ENCODE data around the gene CLDN6.
A peak's percentile ranks its signal among the peaks of the same experiment; 100 is the strongest.
"Not testable (repeated sequence)": the region's sequence is repeated elsewhere in the genome, so short reads cannot be mapped to it uniquely, and the experiment has no call there.

CLDN6 gene, protein sequence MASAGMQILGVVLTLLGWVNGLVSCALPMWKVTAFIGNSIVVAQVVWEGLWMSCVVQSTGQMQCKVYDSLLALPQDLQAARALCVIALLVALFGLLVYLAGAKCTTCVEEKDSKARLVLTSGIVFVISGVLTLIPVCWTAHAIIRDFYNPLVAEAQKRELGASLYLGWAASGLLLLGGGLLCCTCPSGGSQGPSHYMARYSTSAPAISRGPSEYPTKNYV

DNA sequence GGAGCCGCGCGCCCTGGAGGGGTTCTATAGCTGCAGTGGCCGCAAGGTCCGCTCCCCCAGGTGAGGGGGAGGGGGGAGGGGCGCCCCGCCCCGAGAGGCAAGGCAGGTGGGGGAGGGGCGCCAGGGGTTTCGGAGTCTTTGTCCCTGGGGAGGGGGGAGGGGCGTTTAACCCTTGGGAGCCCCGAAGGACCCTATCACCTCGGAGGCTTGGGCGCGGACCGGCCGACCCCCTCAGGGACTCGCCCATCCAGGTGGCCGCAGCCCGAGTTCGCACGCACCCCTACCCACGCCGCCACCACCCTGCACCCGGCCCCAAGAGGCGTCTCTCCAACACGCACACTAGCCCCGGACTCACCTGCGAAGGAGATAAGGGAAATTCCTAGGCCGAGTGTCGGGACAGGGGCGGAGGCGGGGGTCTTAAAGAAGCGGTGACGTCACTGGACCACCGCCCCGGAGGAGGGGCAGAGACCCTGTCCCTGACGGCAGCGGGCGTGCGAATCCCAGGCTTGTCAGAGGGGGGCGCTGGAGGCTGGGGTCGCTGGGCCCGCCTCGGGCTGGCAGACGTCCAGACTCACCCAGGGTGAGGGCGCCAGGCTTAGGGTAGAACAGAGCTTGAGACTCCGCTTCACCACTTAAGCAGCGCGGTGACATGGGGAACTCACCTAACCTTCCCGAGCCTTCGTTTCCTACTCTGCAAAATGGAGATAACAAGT is at the start of gene CLDN6:
Gene CLDN6, minus strand, starts transcription at position 390 of the 713 bp plus-strand sequence. CDS start 2,162 bp downstream, outside the sequence.
- no peak for DNase-seq

DNA sequence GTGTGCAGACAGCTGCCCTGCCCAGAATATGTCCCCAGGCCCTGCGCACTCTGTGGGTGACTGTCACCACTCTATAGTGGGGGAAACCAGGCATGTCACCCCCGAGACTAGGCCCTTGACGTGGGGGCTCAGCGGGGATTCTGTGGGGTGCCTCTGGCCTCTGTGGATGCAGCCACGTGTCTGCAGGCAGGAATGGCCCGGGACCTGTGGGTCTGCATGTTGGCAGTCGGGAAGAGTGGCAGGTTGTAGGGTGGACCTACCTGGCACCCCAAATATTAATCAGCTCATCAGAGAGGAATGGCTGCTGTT is 48.4 kb upstream of the CLDN6 start:
- no peak for DNase-seq

DNA sequence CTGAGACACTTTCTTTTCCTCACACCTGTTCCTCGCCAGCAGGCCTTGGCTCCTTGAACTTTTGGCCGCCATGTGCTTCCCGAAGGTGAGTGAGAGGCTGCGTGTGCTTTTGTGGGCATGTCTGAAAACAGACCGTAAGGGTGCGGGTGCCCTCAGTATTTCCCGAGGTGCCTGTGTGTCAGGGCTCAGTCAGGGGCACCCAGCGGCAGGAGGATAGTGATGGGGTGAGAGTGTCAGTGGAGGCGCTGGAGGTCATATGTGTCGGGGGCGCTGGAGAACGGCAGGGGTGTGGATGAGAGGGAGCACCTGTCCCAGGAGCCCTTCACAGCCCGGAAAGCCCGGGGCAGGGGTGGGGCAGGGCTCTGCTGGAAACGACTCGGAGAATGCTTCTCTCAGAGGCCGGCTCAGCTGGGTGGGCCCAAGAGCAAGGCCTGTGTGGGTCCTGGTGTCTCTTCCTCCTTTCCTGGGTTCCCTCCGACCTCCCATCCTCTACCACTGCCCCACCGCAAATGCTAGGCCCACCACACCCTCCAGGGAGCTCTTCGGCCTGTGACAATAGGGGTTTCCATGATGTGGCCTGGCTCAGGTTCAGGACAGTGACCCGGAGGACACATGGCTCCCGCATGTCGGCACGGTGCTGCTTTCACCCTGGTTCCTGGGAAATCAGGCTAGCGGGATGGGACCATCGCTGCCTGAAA is 47.9 kb upstream of the CLDN6 start:
- DNase-seq: no peak

DNA sequence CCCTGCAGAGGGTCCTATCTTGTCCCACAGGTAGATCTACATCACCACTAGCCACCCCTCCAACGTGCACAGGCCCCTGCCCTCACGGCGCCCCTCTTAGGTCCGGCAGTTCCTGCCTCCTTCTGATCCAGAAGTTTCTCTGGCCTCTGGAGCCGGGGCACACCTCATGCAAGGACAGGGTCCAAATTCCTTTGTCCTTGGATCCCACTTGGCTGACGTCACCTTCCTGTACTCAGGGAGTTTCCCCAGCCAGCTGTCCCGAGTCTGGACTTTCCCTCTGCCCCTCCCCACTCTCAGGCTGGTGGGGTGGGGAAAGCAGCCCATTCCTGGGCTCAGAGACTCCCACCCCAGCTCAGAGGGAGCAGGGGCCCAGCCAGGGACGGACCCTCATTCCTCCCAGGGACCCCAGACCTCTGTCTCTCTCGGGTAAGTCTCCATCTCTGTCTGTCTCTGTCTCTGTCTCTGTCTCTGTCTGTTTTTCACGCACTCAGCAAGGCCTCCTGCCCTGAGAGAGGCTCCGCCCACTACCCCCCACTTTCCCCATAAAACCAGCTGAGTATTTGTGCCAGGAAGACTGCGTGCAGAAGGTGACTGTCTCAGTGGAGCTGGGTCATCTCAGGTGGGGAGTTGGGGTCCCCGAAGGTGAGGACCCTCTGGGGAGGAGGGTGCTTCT is 47.2 kb upstream of the CLDN6 start, which contains the start of gene IL32:
Gene IL32, plus strand, starts transcription at position 572 of the 673 bp plus-strand sequence. CDS start 172 bp downstream, outside the sequence.
- DNase-seq: no peak

DNA sequence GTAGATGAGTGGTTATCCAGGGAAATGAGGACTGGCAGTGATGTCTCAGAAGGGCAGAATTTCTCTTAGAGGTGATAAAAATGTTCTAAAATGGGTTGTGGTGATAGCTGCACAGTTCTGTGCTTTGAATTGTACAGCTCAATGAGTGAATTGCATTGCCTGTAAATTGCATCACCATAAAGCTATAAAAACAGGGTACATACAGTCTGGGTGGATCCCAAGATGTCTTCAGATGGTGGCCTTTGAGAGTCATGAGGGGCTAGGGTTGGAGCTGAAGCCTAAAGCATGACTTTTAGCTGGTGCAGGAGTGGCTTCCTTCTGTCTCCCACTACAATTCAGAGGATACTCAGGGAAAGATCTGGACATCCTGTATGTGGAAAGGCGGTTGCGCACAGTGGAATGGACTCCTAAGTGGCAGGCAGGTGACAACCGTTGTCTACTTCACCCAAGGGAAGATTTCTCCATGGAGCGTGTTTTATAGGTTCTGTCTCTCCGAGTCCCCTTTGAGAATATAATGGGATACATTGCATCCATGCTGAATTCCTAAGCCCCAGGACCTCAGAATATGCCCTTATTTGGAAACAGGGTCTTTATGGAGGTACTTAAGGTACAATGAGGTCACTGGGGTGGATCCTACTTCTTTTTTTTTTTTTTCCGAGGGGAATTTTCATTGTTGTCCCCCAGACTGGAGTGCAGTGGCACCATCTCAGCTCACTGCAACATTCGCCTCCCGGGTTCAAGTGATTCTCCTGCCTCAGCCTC is 45.8 kb upstream of the CLDN6 start:
- no peak for DNase-seq

DNA sequence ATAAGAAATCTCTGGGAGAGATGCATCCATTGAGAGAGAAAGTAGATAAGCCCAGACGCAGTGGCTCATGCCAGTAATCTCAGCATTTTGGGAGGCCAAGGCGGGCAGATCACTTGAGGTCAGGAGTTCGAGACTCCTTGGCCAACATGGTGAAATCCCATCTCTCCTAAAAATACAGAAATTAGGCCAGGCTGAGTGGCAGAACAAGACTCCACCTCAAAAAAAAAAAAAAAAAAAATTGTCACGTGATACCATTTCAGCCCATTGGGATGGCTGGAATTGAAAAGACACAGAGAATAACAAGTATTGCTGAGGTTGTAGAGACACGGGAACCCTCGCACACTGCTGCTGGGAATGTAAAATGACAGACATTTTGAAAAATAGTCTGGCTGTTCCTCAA is 44.6 kb upstream of the CLDN6 start:
- no peak for DNase-seq

DNA sequence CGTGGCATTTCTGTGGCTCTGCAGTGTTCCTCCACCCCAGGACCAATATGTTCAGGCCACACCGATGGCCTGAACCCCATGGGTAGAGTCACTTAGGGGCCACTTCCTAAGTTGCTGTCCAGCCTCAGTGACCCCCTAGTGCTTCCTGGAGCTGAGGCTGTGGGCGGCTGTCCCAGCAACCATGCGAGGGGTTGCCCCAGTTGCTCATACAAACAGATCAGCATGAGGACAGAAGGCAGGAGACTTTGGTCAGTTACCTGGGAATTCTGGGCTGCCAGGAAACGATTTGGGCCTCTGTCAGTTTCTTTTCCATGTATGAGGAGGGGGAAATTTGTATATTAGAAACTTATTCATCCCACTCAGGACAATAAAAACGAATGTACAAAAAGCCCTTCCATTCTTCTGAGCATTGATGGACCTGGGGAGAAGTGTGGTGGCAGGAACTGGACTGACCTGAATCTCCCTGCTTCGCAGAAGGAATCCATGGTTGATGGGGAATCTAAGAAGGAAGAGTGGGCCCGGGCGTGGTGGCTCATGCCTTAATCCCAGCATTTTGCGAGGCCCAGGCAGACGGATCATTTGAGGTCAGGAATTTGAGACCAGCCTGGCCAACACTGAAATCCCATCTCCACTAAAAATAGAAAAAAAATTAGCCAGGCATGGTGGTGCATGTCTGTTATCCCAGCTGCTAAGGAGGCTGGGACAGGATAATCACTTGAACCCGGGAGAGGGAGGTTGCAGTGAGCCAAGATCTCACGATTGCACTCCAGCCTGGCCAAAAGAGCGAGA is 42.5 kb upstream of the CLDN6 start:
- DNase-seq: no peak

DNA sequence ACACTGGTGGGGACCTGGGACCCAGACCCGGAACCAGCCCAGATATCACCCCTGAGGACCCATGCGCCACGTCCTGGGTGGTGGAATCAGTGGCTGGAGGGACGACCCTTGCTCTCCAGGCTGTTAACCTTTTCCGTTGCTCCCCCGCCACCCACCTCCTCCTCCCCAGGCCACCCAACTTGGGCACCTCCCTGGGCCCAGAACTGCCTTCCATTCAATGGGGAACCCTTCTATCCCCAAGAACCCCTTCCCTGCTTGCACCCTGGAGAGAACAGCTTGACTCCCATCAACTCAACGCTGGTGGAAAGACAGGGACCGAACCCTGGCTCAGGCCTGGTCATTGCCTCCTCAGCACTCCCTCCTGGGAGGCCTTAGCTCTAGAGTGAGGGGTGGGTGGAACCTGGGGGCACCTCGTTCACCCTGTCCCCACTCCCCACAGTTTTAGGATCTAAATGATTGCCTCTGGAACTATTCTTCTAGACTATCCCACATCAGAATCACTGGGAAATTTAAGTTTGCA is 41.8 kb upstream of the CLDN6 start:
- no peak for DNase-seq

DNA sequence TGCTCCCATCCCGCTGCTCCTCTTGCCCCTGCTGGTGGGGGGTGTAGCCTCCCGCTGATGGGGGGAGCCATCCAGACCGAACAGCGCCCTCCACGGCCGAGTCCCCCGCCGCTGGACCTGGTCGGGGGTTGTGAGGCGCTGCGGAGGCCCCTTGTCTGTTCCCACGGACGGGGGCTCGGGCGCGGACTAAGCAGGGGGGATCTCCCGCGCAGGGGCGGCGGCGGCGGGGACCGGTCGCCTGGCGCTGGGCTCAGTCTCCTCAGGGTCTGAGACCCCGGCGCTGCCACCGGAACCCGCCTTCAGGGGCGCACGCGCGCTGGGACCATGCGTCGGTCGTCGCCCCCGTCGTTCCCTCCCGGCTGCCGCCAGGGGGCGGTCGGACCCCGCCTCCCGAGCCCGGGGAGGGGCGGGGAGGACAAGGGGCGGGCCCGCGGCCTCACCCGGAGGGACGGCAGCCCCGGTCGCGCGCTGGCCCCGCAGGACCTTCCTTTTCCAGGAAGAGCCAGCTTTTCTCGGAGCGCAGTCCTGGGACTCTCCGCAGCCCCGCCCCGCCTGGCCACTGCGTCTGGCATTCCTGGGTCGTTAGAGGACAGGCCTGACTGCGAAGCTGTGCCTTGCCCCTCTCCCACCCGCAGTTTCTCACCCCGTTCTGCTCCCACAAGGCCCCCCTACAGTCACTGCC is 41.2 kb upstream of the CLDN6 start:
- DNase-seq: peak; percentile 50

DNA sequence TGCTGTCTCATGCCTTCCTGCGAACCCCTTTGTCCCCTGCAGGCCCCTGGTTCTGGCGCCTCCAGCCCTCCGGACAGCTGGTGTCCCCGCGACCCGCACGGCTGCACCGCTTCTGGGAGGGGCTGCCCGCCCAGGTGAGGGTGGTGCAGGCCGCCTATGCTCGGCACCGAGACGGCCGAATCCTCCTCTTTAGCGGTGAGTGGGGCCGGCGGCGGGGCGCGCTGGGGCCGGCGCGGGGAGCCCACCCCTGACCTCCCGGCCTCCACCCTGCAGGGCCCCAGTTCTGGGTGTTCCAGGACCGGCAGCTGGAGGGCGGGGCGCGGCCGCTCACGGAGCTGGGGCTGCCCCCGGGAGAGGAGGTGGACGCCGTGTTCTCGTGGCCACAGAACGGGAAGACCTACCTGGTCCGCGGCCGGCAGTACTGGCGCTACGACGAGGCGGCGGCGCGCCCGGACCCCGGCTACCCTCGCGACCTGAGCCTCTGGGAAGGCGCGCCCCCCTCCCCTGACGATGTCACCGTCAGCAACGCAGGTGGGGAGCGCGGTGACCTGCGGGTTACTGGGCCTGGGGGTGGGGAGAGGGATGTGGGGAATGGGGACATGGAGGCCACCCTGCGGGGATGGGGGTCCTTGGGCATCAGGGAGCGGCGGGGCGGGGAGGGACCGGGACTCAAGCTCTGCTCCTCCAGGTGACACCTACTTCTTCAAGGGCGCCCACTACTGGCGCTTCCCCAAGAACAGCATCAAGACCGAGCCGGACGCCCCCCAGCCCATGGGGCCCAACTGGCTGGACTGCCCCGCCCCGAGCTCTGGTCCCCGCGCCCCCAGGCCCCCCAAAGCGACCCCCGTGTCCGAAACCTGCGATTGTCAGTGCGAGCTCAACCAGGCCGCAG is 40.4 kb upstream of the CLDN6 start:
- DNase-seq: no peak

DNA sequence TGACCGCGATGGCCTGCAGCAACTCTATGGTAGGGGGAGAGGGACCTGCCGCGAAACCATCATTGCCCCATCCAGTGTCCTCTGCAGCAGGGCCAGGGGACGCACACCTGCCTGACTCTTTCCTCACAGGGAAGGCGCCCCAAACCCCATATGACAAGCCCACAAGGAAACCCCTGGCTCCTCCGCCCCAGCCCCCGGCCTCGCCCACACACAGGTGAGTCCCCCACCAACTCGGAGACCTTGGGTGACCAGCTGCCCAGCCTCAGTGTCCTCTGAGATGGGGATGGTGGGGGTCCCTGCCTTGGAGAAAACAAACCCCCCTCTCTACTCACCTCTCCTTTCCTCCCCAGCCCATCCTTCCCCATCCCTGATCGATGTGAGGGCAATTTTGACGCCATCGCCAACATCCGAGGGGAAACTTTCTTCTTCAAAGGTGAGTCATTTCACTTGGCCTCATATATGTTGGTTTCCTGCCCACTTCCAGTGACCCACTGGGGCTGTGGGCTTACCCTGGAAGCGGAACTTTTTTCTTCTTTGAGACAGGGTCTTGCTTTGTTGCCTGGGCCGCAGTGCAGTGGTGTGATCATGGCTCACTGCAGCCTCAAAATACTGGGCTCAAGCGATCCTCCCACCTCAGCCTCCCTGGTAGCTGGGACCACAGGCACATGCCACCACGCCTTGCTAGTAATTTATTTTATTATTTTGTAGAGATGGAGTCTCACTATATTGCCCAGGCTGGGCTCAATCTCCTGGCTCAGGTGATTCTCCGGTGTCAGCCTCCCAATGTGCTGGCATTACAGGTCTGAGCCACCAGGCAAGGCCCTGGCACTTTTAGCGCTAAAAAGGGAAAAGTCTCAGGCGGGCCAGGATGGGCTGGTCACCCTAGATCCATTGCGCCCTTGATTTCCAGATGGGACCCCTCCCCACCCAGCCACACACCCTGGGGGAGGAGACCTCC is 39.5 kb upstream of the CLDN6 start:
- no peak for DNase-seq

DNA sequence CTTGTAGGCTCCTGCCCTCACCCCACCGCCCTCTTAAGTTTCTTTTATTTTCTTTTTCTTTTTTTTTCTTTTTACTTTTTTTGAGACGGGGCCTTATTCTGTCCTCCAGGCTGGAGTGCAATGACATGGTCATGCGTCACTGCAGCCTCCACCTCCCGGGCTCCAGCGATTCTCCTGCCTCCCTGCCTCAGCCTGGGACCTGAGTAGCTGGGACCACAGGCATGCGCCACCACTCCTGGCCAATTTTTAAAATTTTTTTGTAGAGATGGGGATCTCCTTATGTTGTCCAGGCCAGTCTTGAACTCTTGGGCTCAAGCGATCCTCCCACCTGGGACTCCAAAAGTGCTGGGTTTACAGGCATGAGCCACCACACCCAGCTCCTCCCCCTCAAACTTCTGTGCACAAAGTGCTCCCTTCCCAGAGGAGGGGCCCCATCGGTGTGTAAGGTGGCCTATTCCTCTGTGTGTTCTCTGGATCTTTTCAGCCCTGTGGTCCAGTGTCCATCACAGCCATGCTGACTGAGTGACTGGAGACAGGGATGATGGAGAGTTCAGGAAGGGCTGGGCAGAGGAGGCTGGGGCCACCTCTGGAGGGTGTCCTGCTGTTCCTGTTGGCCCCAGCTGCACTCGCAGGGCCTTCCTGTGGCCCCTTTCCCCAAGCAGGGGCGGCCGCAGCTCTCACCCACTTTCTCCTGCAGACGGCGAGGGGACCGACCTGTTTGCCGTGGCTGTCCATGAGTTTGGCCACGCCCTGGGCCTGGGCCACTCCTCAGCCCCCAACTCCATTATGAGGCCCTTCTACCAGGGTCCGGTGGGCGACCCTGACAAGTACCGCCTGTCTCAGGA is 38.6 kb upstream of the CLDN6 start:
- DNase-seq: no peak

DNA sequence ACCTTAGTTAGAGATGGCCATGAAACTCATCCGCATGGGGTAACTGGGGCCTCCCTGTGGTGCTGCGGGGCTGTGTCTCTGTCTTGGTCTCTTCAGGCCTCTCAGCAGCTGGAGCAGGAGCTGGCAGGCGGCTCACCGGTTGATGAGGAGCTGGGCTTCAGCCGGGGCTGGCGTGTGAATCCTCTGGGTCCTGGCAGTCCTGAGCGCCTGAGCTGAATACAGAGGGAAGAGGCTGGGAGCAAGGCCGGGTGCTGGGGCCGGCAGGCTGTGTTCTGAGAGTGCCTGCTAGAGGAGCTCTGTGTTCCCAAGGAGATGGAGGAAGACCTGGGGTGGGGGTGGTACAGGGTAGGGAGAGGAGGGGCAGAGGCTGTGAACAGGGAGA is 37.7 kb upstream of the CLDN6 start:
- DNase-seq: not testable (repeated sequence)

DNA sequence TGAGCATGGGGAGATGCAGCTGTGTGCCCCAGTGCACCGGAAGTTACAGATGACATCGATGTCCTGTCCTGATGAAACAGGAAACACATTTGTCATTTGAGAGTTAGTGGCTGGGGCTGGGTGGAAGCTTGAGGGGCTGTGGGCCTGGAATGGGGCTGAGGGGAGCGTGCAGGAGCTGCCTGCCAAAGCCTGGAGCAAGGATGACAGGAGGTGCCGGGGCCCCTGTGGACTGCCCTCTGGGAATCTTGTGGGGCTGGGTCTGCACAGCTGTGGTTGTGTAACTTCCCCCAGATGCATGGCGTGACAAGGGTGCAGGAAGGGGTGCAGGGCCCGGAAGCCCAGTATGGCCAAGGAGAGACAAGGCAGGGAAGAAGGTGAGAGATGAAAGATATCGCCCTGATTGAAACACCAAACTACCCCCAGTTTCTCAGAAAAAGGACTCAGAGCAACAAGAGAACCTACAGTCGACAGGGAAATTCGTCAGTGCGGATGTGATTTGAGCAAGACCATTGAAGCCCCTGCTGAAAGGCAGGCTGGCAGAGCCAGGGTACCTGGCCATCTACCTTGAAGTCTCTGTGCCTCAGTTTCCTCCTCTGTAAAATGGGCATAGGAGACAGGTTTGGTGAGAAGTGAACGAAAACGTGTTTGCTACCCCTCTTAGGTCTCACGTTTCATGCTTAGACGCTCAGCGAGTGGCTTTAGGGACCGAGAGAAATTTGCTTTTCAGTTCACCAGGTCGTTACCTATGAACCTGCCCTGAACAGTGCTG is 37.2 kb upstream of the CLDN6 start:
- DNase-seq: no peak

DNA sequence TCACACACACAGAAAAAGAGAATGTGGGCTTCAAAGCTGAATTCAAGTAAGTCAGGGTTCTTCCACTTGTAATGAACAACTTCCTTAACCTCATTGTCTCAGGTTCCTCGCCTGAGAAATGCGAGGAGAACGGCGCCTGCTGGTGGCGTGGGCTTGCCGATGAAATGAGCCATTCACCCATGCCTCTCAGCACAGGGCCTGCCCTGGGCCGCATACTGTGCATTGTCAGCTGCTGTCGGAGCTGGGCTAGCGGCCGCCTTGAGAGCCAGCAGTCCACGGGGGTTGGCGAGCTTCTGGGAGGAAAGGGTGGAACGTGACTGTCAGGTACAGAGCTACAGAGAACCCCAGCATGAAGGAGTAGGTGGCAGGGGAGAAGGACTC is 35.3 kb upstream of the CLDN6 start:
- not testable (repeated sequence) for DNase-seq

DNA sequence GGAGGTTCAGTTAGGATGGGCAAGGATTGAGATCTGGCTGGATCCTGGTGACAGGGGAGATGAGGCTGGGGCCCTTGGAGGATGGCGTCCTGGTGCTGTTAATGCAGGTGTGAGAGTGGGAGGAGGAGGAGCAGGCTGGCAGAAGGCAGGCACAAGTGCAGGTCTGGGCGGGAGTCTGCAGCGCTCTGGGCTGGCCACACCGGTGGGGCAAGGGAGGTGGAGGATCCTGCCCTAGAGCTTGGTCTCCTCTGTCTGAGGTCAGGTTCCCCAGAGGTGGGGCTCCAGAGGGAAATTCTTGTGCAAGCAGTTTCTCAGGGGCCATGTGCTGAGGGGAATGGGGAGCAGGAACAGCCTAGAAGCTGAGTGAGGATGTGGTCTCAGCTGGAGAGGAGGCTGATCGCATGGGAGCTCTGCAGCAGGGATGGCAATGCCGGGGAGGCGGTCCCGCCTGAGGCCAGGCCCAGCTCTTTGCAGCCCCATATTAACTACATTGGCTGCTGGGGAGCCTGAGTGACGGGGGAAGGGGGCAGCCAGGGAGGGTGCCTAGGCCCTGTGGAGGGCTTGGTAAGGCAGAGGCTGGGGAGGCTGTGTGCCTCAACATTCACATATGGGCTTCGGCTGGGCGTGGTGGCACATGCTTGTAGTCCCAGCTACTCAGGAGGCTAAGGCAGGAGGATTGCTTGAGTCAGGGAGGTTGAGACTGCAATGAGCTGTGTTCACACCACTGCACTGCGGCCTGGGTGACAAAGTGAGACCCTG is 34.8 kb upstream of the CLDN6 start:
- DNase-seq: not testable (repeated sequence)
